HepG2 (cell line): ENCODE measurements around the gene ARID1A. TPM values are rescaled to one million over a fixed set of nuclear protein-coding genes. Genes with fewer than 3 reads are reported as not detected.

Experiments used
- ATAC-seq: fragments of 200-7000 bp; cut with Tn5 transposase; 3 replicates; pipeline ENCODE4 v1.9.1; 2020; ENCODE audit warnings: mild to moderate bottlenecking, moderate library complexity
- BruUV-seq: library from RNA; stranded (reverse); fragments of 400-500 nt; replicated peaks from 2 replicates; lab custom pipeline; 2021; lab: Mats Ljungman, UMichigan
- CTCF ChIA-PET: fragments of 300-600 bp; formaldehyde crosslinking; extraction: SDS; loops from one replicate; lab custom pipeline; 2021; ENCODE audit warnings: low total read pairs, inconsistent platforms, low intra/inter-chr PET ratio; lab: Yijun Ruan, JAX
- POLR2A ChIA-PET: fragments of 350-600 bp; sonication (Branson Sonifier 250); formaldehyde crosslinking; loops from one replicate; lab custom pipeline; 2020; ENCODE audit warnings: antibody characterized with exemption, inconsistent platforms; lab: Yijun Ruan, JAX
- DNase-seq: peaks from one replicate; pipeline ENCODE4 v3.0.0-alpha.2; 2015; ENCODE audit warnings: low spot score
- FAIRE-seq: peaks from 3 replicates; lab custom pipeline; 2011; peaks lifted over from hg19 to GRCh38; lab: Jason Lieb, UNC
- H2AFZ ChIP-seq: one replicate; pipeline ENCODE4 v1.6.1; 2011; ENCODE audit warnings: low read length, inconsistent platforms
- H3K27ac ChIP-seq: fragments of 300-600 bp; 3 replicates; pipeline ENCODE4 v1.8.0; 2011; ENCODE audit warnings: mixed run types, mild to moderate bottlenecking, mixed read lengths, low read length, inconsistent platforms; ENCODE audit not compliant: insufficient read depth; ENCODE audit errors: extremely low read length
- H3K27me3 ChIP-seq, 2 experiments: fragments of 200-600 bp in 1 of 2; 2 replicates in 1 of 2; 3 replicates in 1 of 2; pipeline versions ENCODE4 v1.6.0 to v1.8.0; 2011; ENCODE audit warnings: low read length in 2 of 2, mild to moderate bottlenecking in 2 of 2, moderate library complexity in 2 of 2, inconsistent platforms in 1 of 2; ENCODE audit not compliant: insufficient read depth in 2 of 2, control insufficient read depth in 1 of 2
- H3K36me3 ChIP-seq, 2 experiments: fragments of 200-600 bp in 1 of 2; replicated peaks in 1 of 2; 2 replicates in 1 of 2; 3 replicates in 1 of 2; pipeline versions ENCODE4 v1.5.1 to v1.8.0; 2011; ENCODE audit warnings: low read length in 2 of 2, inconsistent platforms in 1 of 2; ENCODE audit not compliant: insufficient read depth in 2 of 2, control insufficient read depth in 1 of 2
- H3K4me1 ChIP-seq: 2 replicates; pipeline ENCODE4 v1.5.1; 2012; ENCODE audit warnings: low read length, inconsistent platforms; ENCODE audit not compliant: insufficient read depth
- H3K4me2 ChIP-seq: 2 replicates; pipeline ENCODE4 v1.6.0; 2011; ENCODE audit warnings: low read depth, low read length, inconsistent platforms
- H3K4me3 ChIP-seq, 3 experiments: fragments of 200-600 bp in 1 of 3; sonication (generic), shearing (Covaris generic) in 1 of 3; replicated peaks in 1 of 3; 2 replicates each; pipeline ENCODE4 v1.5.1; 2011 to 2016; ENCODE audit warnings: low read length in 3 of 3, inconsistent platforms in 2 of 3, low read depth in 2 of 3, mild to moderate bottlenecking in 2 of 3, control low read depth in 1 of 3, mixed read lengths in 1 of 3; ENCODE audit not compliant: insufficient read depth in 1 of 3
- H3K79me2 ChIP-seq: one replicate; pipeline ENCODE4 v1.6.1; 2011; ENCODE audit warnings: low read length, inconsistent platforms; ENCODE audit not compliant: insufficient read depth
- H3K9ac ChIP-seq: 2 replicates; pipeline ENCODE4 v1.6.0; 2011; ENCODE audit warnings: mild to moderate bottlenecking, low read depth, low read length, inconsistent platforms; ENCODE audit not compliant: insufficient read depth
- H3K9me3 ChIP-seq: 2 replicates; pipeline ENCODE4 v1.5.1; 2012; ENCODE audit warnings: mild to moderate bottlenecking, low read length
- H4K20me1 ChIP-seq: 2 replicates; pipeline ENCODE4 v1.6.0; 2011; ENCODE audit warnings: inconsistent platforms, mild to moderate bottlenecking, low read length, moderate library complexity; ENCODE audit not compliant: insufficient read depth
- CTCF ChIP-seq: sonication (generic); formaldehyde crosslinking; IDR thresholded peaks from 2 replicates; pipeline ENCODE4 v1.5.0; 2020; ENCODE audit warnings: mild to moderate bottlenecking, missing genetic modification reagents, moderate library complexity
- DNMT1 ChIP-seq: sonication (generic); formaldehyde crosslinking; IDR thresholded peaks from 2 replicates; pipeline ENCODE4 v1.5.1; 2020; ENCODE audit warnings: mild to moderate bottlenecking, missing genetic modification reagents
- GRHL1 ChIP-seq: sonication (generic); formaldehyde crosslinking; conservative IDR thresholded peaks from 2 replicates; pipeline ENCODE4 v1.8.0; 2022; ENCODE audit warnings: missing genetic modification reagents
- HNRNPLL ChIP-seq: fragments of 200-400 bp; formaldehyde crosslinking; IDR thresholded peaks from 2 replicates; pipeline ENCODE4 v1.6.1; 2017; ENCODE audit warnings: mild to moderate bottlenecking, low read depth, low read length; ENCODE audit not compliant: poor library complexity, severe bottlenecking
- KMT2A ChIP-seq: sonication (generic); formaldehyde crosslinking; IDR thresholded peaks from 2 replicates; pipeline ENCODE4 v1.4.0; 2020; ENCODE audit warnings: missing genetic modification reagents
- PATZ1 ChIP-seq: sonication (generic); formaldehyde crosslinking; IDR thresholded peaks from 2 replicates; pipeline ENCODE4 v1.4.0; 2020; ENCODE audit warnings: missing genetic modification reagents
- REPIN1 ChIP-seq: sonication (generic); formaldehyde crosslinking; IDR thresholded peaks from 2 replicates; pipeline ENCODE4 v1.8.0; 2022; ENCODE audit warnings: missing genetic modification reagents, low read depth, mild to moderate bottlenecking, borderline replicate concordance
- TARDBP ChIP-seq: sonication (generic); formaldehyde crosslinking; IDR thresholded peaks from 2 replicates; pipeline ENCODE4 v1.8.0; 2022; ENCODE audit warnings: mild to moderate bottlenecking, missing genetic modification reagents
- YEATS2 ChIP-seq: sonication (generic); formaldehyde crosslinking; IDR thresholded peaks from 2 replicates; pipeline ENCODE4 v1.4.0; 2020; ENCODE audit warnings: missing genetic modification reagents, borderline replicate concordance
- ZNF263 ChIP-seq: sonication (generic); formaldehyde crosslinking; IDR thresholded peaks from 2 replicates; pipeline ENCODE4 v1.4.0; 2020; ENCODE audit warnings: missing genetic modification reagents
- ZSCAN30 ChIP-seq: sonication (generic); formaldehyde crosslinking; IDR thresholded peaks from 2 replicates; pipeline ENCODE4 v1.5.0; 2020; ENCODE audit warnings: mild to moderate bottlenecking, missing genetic modification reagents
- WGBS: methylation state at CpG from one replicate; pipeline ENCODE4 v1.1.6; 2017; ENCODE audit warnings: low lambda C conversion rate; 5-methylcytosine and 5-hydroxymethylcytosine counted together
- in situ Hi-C: cut with HindIII; loops from 2 replicates; pipeline ENCODE4 v1.10.0; 2017; ENCODE audit warnings: low pct_unique_long_range_greater_than_20kb; ENCODE audit not compliant: extremely low pct_ligation_motif_present
- intact Hi-C: fragments of 100-400 bp; cut with micrococcal nuclease; formaldehyde crosslinking; loops from one replicate; pipeline ENCODE4 v1.10.0; 2022; ENCODE audit not compliant: unreplicated experiment
- polyA plus RNA-seq, 8 experiments: library from polyadenylated mRNA; depleted of rRNA in 3 of 8; stranded (reverse) in 7 of 8; unstranded in 1 of 8; fragments of >200 nt; fragmentation: Illumina TruSeq in 4 of 8; extraction: Trizol in 4 of 8; gene quantifications; 2 replicates each; pipeline versions ENCODE4 v1.2.1 to v1.2.3, GENCODE V29; 2011 to 2016; ENCODE audit warnings: low read depth in 4 of 8, missing spikeins in 1 of 8, mixed read lengths in 1 of 8; ENCODE audit not compliant: insufficient read depth in 1 of 8
- total RNA-seq, 5 experiments: library from RNA; depleted of rRNA; stranded (reverse); fragments of >200 nt; fragmentation: Illumina TruSeq; extraction: Trizol; gene quantifications; 2 replicates each; pipeline ENCODE4 v1.2.3, GENCODE V29; 2016; ENCODE audit warnings: low read depth in 1 of 5

Gene ARID1A
- total and polyA plus RNA-seq, 2 of the 13 experiments (the other 11 are each of a cell fraction or from before 2014, with no cell fraction given): 11.9 to 15.9 TPM

GRCh38 chr1:26790551-26790953 is 94.7 kb downstream of the ARID1A start:
- TF ChIP-seq TARDBP (no peak), KMT2A (CRISPR knock-in tag) (no peak), YEATS2 (CRISPR knock-in tag) (no peak), ZSCAN30 (CRISPR knock-in tag) (no peak), REPIN1 (no peak), HNRNPLL (no peak), DNMT1 (CRISPR knock-in tag) (no peak), ZNF263 (CRISPR knock-in tag) (no peak), PATZ1 (CRISPR knock-in tag) (no peak), CTCF (no peak), GRHL1 (no peak)
- CTCF ChIA-PET: interaction anchor here (3.2 kb wide), 1 partner anchor 188 kb away, joined by 44 read pairs; no protein-coding TSS in a partner anchor
- Histone ChIP-seq H2AFZ (no peak overlapping the region), H3K4me2 (no peak overlapping the region), H3K9me3 (no peaks in the 10 kb centered on the region), H3K4me1 (peaks cover 38% of the 10 kb centered on the region), H3K27me3 (no peaks in the 10 kb centered on the region; a peak in 1 of 5 replicates), H3K36me3 (peaks cover 0 to 14% of the 10 kb centered on the region in 2 experiments; a peak in 3 of 5 replicates), H3K79me2 (peaks cover 6% of the 10 kb centered on the region), H3K4me3 (no peak overlapping the region), H4K20me1 (no peaks in the 10 kb centered on the region), H3K27ac (no peak overlapping the region), H3K9ac (no peak overlapping the region)
- POLR2A ChIA-PET: interaction anchor here (1.1 kb wide), 1 partner anchor 97 kb away, joined by 7 read pairs; no protein-coding TSS in a partner anchor
- in situ Hi-C loops: no loop called here
- no peak for DNase-seq
- WGBS: 79% methylated on average over 3 of the region's 5 CpGs
- BruUV-seq: no TSS peak
- no peak for FAIRE-seq
- no peak for ATAC-seq
- intact Hi-C loops: no loop called here
